GM20431 (cell line): ENCODE measurements around the gene NT5DC1.

Experiments
- in situ Hi-C: fragments of 300-500 bp; cut with MseI, MboI; formaldehyde crosslinking; loops from one replicate; pipeline ENCODE4 v1.15.0; 2020; ENCODE audit warnings: low sequenced_read_pairs; ENCODE audit not compliant: unreplicated experiment

Gene NT5DC1

GRCh38 chr6:116173928-116174327 lies 73.3 kb downstream of the NT5DC1 start:
- in situ Hi-C loops = no loop called here

GRCh38 chr6:116175344-116175743 lies 74.7 kb downstream of the NT5DC1 start:
- in situ Hi-C loops = no loop called here

DNA sequence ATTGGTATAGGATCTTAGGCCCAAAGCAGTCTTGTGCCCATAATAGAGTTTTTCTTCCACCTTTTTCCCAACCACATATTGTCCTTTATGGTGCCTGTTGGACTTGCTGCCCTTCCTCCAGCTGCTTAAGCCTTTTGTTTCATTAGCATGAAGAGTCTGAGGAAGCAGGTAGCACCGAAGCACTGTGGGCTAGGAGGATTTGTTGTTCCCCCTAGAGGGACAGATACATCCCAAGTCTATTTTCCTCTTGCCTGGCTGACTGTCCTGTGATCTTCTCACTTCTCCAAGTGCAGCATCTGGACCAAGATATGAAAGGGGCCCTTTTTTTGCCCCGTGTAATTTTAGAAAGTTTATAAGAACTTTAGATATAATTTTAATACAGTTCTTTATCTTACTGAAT lies 75.9 kb downstream of the NT5DC1 start:
- in situ Hi-C loops = no loop called here

GRCh38 chr6:116180375-116180774 lies 79.7 kb downstream of the NT5DC1 start:
- in situ Hi-C loops = no loop called here

GRCh38 chr6:116189472-116189871 lies 88.8 kb downstream of the NT5DC1 start:
- in situ Hi-C loops = no loop called here

GRCh38 chr6:116190550-116190949 lies 89.9 kb downstream of the NT5DC1 start:
- in situ Hi-C loops = no loop called here

GRCh38 chr6:116191881-116192280 lies 91.2 kb downstream of the NT5DC1 start:
- in situ Hi-C loops = no loop called here

DNA sequence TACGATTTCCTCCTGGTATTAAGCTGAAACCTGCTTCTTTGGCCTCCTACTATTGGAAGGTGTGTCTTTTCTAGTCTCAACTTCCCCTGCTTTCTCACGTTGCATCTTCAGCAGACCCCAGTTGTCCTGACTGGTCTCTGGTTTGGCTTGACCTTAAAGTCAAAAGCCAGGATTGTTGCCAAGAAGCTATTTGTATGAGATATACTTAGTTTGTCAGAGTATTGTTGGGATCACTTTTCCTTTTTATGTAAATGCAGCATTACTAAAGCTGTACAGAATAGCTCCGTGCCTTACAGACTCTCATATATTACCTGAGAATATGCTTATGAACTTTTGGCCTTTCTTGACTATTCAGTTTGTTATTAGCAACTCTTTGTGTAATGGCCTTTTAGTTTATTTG lies 92.1 kb downstream of the NT5DC1 start:
- in situ Hi-C loops = no loop called here

- in situ Hi-C loops = no loop called here
Measured at GRCh38 chr6:116196841-116197240, 96.2 kb downstream of the NT5DC1 start.

- in situ Hi-C loops = no loop called here
Measured at GRCh38 chr6:116200619-116201249, 100.1 kb downstream of the NT5DC1 start.

GRCh38 chr6:116201538-116201937 lies 100.9 kb downstream of the NT5DC1 start:
- in situ Hi-C loops = no loop called here

GRCh38 chr6:116205281-116205680 lies 104.6 kb downstream of the NT5DC1 start:
- in situ Hi-C loops = no loop called here

GRCh38 chr6:116206231-116206903 lies 105.7 kb downstream of the NT5DC1 start:
- in situ Hi-C loops = no loop called here

- in situ Hi-C loops = no loop called here
Measured at GRCh38 chr6:116208056-116208785, 107.6 kb downstream of the NT5DC1 start.

- in situ Hi-C loops = no loop called here
Measured at GRCh38 chr6:116210316-116210715, 109.7 kb downstream of the NT5DC1 start.

- in situ Hi-C loops = no loop called here
Measured at GRCh38 chr6:116210750-116211425, 110.2 kb downstream of the NT5DC1 start.

DNA sequence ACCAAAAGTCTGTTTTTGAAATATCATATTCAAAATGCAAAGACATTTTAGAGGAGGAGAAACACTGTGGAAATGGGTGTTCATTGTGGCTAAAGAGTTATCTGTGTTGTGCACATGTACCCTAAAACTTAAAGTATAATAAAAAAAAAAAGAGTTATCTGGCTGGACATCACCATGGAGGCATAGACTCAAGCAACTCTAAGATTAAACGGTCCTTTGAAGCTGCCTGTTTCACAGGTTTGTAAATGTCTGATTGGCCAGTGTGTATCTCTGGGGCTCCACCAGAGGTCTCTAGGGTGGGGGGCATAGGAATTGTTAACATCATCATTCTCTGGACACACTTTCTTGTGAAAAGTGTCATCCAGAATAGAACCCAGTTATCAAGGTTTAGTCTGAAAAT lies 114.0 kb downstream of the NT5DC1 start:
- in situ Hi-C loops = no loop called here

DNA sequence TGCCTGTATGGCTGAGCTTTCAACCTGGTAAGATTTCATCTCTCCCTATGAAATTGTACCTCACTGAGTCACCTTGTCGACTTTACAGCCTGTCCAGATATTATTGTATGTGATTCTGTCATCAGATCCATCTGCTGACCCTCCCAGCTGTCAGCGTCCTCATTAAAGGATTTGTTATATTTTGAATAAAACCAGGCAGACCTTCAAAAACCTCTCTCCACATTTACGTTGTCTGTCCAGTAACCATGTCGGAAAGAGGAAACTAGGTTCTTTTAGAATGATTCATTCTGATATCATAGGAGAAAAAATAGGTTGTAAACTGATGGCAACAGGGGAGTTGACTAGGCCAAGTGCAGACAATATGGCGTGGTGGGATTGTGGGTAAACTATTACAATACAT lies 114.8 kb downstream of the NT5DC1 start:
- in situ Hi-C loops = no loop called here

DNA sequence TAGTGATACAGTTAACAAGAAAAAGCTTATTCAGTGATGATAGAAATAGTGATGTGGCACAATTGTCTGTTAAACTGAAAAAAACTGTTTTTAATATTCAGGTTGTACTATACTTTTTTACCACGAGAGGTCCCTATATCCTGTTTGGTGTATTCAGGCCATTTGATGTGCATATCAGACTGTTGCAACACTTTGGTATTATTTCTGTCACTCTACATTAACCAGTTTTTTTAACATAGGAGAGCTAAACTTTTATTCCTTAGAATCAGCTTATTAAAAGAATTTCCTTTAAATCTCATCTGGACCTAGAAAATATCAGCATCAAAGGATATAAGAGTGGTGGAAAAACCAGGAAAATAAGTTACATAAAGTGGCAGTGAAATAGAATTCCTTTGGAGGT lies 116.4 kb downstream of the NT5DC1 start:
- in situ Hi-C loops = no loop called here

GRCh38 chr6:116218172-116218633 lies 117.5 kb downstream of the NT5DC1 start:
- in situ Hi-C loops = no loop called here

- in situ Hi-C loops = no loop called here
Measured at GRCh38 chr6:116218866-116219265, 118.2 kb downstream of the NT5DC1 start.
